Measurements from ENCODE around the gene YPEL5.

- TF ChIP-seq CTCF (IDR thresholded peaks at IDR 0.05; ENCODE audit: insufficient read depth, low read length, poor library complexity, severe bottlenecking) (no peak), EZH2phosphoT487 (conservative IDR thresholded peaks at IDR 0.05; ENCODE audit: low read length) (no peak)
Measured at GRCh38 chr2:30203156-30203555, 56.3 kb downstream of the YPEL5 start.

Data from SU-DHL-6 (cell line).